Hepatocyte (in vitro differentiated cells): Measurements from ENCODE around the gene TRPM5. TPM values are rescaled to one million over a fixed set of nuclear protein-coding genes. Genes with fewer than 3 reads are reported as not detected.

Experiments used
- DNase-seq: peaks from one replicate; pipeline ENCODE4 v3.0.0-alpha.2; 2016; ENCODE audit warnings: low spot score
- H2AFZ ChIP-seq: fragments of 200-600 bp; sonication (generic); 2 replicates; pipeline ENCODE4 v1.6.0; 2016; ENCODE audit warnings: antibody characterized with exemption, mild to moderate bottlenecking
- H3K27ac ChIP-seq: fragments of 200-600 bp; sonication (generic); 2 replicates; pipeline ENCODE4 v1.5.1; 2016; ENCODE audit warnings: mild to moderate bottlenecking
- H3K27me3 ChIP-seq: fragments of 200-600 bp; sonication (generic); 2 replicates; pipeline ENCODE4 v1.6.1; 2016
- H3K36me3 ChIP-seq: fragments of 200-600 bp; sonication (generic); replicated peaks from 2 replicates; pipeline ENCODE4 v1.5.1; 2016; ENCODE audit warnings: low read depth; ENCODE audit not compliant: insufficient read depth
- H3K4me1 ChIP-seq: fragments of 200-600 bp; sonication (generic); 2 replicates; pipeline ENCODE4 v1.5.1; 2016; ENCODE audit warnings: mild to moderate bottlenecking, moderate library complexity; ENCODE audit not compliant: insufficient read depth
- H3K4me2 ChIP-seq: fragments of 200-600 bp; sonication (generic); 2 replicates; pipeline ENCODE4 v1.6.0; 2016
- H3K4me3 ChIP-seq: fragments of 200-600 bp; sonication (generic); 2 replicates; pipeline ENCODE4 v1.5.1; 2016; ENCODE audit warnings: mild to moderate bottlenecking
- H3K79me2 ChIP-seq: fragments of 200-600 bp; sonication (generic); 2 replicates; pipeline ENCODE4 v1.6.0; 2017; ENCODE audit warnings: mild to moderate bottlenecking
- H3K9me2 ChIP-seq: fragments of 200-600 bp; sonication (generic); replicated peaks from 2 replicates; pipeline ENCODE4 v1.6.0; 2017; ENCODE audit warnings: mild to moderate bottlenecking; ENCODE audit not compliant: insufficient read depth
- H3K9me3 ChIP-seq: fragments of 200-600 bp; sonication (generic); 2 replicates; pipeline ENCODE4 v1.5.1; 2016; ENCODE audit warnings: low read depth, mild to moderate bottlenecking
- H4K20me1 ChIP-seq: fragments of 200-600 bp; sonication (generic); 2 replicates; pipeline ENCODE4 v1.6.0; 2016; ENCODE audit warnings: mild to moderate bottlenecking; ENCODE audit not compliant: insufficient read depth, poor library complexity, severe bottlenecking
- CTCF ChIP-seq: fragments of 200-600 bp; sonication (generic); IDR thresholded peaks from 2 replicates; pipeline ENCODE4 v1.5.1; 2016; ENCODE audit warnings: antibody characterized with exemption, mild to moderate bottlenecking; ENCODE audit not compliant: poor library complexity
- EZH2 ChIP-seq: fragments of 200-600 bp; sonication (generic); IDR thresholded peaks from 2 replicates; pipeline ENCODE4 v1.6.1; 2016; ENCODE audit warnings: antibody characterized with exemption, mild to moderate bottlenecking, borderline replicate concordance
- EZH2phosphoT487 ChIP-seq: fragments of 200-600 bp; sonication (generic); IDR thresholded peaks from one replicate; pipeline ENCODE4 v1.6.1; 2018; ENCODE audit warnings: antibody characterized with exemption, mild to moderate bottlenecking, low read depth, moderate library complexity; ENCODE audit not compliant: unreplicated experiment, severe bottlenecking
- WGBS: methylation state at CpG from one replicate; pipeline ENCODE4 v1.1.6; 2016; ENCODE audit warnings: low lambda C conversion rate; ENCODE audit errors: missing lambda C conversion rate; 5-methylcytosine and 5-hydroxymethylcytosine counted together
- polyA plus RNA-seq: library from polyadenylated mRNA; unstranded; fragments of >200 nt; fragmentation: Nextera tagmentation; extraction: Ambion mirVana; gene quantifications from 2 replicates; pipeline ENCODE4 v1.2.1, GENCODE V29; 2016
- total RNA-seq: library from RNA; depleted of rRNA; stranded (reverse); fragments of >200 nt; gene quantifications from 2 replicates; pipeline ENCODE4 v1.2.3, GENCODE V29; 2014

TRPM5 gene
- total and polyA plus RNA-seq, 2 experiments from 2014 or later, result 0.07 to 0.13 TPM

DNA sequence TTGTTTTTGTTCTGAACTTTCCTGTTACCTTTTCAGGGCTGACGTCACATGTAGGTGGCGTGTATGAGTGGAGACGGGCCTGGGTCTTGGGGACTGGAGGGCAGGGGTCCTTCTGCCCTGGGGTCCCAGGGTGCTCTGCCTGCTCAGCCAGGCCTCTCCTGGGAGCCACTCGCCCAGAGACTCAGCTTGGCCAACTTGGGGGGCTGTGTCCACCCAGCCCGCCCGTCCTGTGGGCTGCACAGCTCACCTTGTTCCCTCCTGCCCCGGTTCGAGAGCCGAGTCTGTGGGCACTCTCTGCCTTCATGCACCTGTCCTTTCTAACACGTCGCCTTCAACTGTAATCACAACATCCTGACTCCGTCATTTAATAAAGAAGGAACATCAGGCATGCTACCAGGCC, 47.3 kb downstream of the TRPM5 start:
- DNase-seq, result no peak
- H3K9me3 ChIP-seq, result no peaks in the 10 kb centered on the region
- H3K4me2 ChIP-seq, result no peak overlapping the region
- H3K27ac ChIP-seq, result no peak overlapping the region
- WGBS, result 96% methylated on average over 12 of the region's 12 CpGs
- H3K36me3 ChIP-seq, result no peaks in the 10 kb centered on the region
- peaks cover 19% of the 10 kb centered on the region for H3K79me2 ChIP-seq
- H3K27me3 ChIP-seq, result no peaks in the 10 kb centered on the region
- H4K20me1 ChIP-seq, result peaks cover 14% of the 10 kb centered on the region
- H3K4me3 ChIP-seq, result no peak overlapping the region
- peaks cover 17% of the 10 kb centered on the region for H3K4me1 ChIP-seq
- H3K9me2 ChIP-seq, result no peaks in the 10 kb centered on the region
- no peak overlapping the region for H2AFZ ChIP-seq
- TF ChIP-seq EZH2 (no peak), CTCF (no peak), EZH2phosphoT487 (no peak)

GRCh38 chr11:2396471-2396870, 47.8 kb downstream of the TRPM5 start:
- H3K4me2 ChIP-seq, result no peak overlapping the region
- WGBS, result 98% methylated on average over 25 of the region's 26 CpGs
- no peaks in the 10 kb centered on the region for H3K9me3 ChIP-seq
- H3K9me2 ChIP-seq, result no peaks in the 10 kb centered on the region
- H3K27ac ChIP-seq, result no peak overlapping the region
- H3K4me1 ChIP-seq, result peaks cover 11% of the 10 kb centered on the region
- peaks cover 20% of the 10 kb centered on the region for H4K20me1 ChIP-seq
- H3K36me3 ChIP-seq, result no peaks in the 10 kb centered on the region
- no peak overlapping the region for H2AFZ ChIP-seq
- peaks cover 14% of the 10 kb centered on the region for H3K79me2 ChIP-seq
- DNase-seq, result no peak
- no peak overlapping the region for H3K4me3 ChIP-seq
- H3K27me3 ChIP-seq, result no peaks in the 10 kb centered on the region
- TF ChIP-seq EZH2phosphoT487, result no peak

GRCh38 chr11:2395856-2396255, 48.5 kb downstream of the TRPM5 start:
- Histone ChIP-seq H3K4me1 (peaks cover 11% of the 10 kb centered on the region), H3K27me3 (no peaks in the 10 kb centered on the region), H3K27ac (no peak overlapping the region), H3K4me2 (no peak overlapping the region), H2AFZ (no peak overlapping the region), H3K9me2 (no peaks in the 10 kb centered on the region), H4K20me1 (peaks cover 26% of the 10 kb centered on the region), H3K4me3 (no peak overlapping the region), H3K79me2 (peaks cover 14% of the 10 kb centered on the region), H3K36me3 (no peaks in the 10 kb centered on the region), H3K9me3 (no peaks in the 10 kb centered on the region)
- 97% methylated on average over 8 of the region's 17 CpGs for WGBS
- no peak for TF ChIP-seq CTCF
- DNase-seq, result no peak

DNA sequence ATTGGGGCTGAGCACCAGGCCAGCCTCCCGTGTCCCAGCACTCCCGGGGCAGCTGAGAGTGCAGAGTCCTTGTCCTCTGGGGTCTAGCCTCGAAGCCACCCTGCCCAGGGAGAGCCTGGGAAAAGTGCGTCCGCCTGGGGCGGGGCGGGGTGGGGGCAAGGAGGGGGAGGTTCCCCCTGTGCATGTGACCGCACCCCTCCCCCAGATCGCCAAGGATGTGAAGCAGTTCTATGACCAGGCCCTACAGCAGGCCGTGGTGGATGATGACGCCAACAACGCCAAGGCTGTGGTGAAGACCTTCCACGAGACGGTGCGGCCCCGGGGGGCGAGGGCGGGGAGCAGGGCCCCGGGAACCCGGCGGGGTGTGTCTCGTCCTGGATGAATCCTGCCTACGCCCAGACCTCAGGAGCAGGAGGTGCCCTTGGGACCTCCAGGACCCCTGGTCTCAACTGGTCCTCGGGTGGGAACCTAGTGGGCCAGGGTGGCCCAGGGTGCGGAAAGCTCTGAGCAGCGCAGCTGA, 49.0 kb downstream of the TRPM5 start:
- Histone ChIP-seq H3K9me2 (no peaks in the 10 kb centered on the region), H3K27ac (no peak overlapping the region), H3K4me3 (no peak overlapping the region), H3K4me2 (no peak overlapping the region), H3K36me3 (no peaks in the 10 kb centered on the region), H4K20me1 (peaks cover 32% of the 10 kb centered on the region), H3K79me2 (peaks cover 19% of the 10 kb centered on the region), H3K27me3 (no peaks in the 10 kb centered on the region), H3K9me3 (no peaks in the 10 kb centered on the region), H2AFZ (no peak overlapping the region), H3K4me1 (peaks cover 11% of the 10 kb centered on the region)
- TF ChIP-seq CTCF, result no peak
- no peak for TF ChIP-seq EZH2phosphoT487
- no peak for TF ChIP-seq EZH2
- 94% methylated on average over 15 of the region's 26 CpGs for WGBS
- no peak for DNase-seq
